Stimulated activated CD8-positive, alpha-beta memory T cell treated with anti-CD3 and anti-CD28 coated beads, Interleukin-4, amount 100 ng/mL, for 1 hour (primary cell): ENCODE measurements around the gene DLGAP3.

ENCODE experiments used
- DNase-seq, 2 donors: peaks; one replicate each; pipeline ENCODE4 v3.0.0-alpha.2; 2020; ENCODE audit warnings: low read depth in 2 of 2, low spot score in 1 of 2

DLGAP3 gene

DNA sequence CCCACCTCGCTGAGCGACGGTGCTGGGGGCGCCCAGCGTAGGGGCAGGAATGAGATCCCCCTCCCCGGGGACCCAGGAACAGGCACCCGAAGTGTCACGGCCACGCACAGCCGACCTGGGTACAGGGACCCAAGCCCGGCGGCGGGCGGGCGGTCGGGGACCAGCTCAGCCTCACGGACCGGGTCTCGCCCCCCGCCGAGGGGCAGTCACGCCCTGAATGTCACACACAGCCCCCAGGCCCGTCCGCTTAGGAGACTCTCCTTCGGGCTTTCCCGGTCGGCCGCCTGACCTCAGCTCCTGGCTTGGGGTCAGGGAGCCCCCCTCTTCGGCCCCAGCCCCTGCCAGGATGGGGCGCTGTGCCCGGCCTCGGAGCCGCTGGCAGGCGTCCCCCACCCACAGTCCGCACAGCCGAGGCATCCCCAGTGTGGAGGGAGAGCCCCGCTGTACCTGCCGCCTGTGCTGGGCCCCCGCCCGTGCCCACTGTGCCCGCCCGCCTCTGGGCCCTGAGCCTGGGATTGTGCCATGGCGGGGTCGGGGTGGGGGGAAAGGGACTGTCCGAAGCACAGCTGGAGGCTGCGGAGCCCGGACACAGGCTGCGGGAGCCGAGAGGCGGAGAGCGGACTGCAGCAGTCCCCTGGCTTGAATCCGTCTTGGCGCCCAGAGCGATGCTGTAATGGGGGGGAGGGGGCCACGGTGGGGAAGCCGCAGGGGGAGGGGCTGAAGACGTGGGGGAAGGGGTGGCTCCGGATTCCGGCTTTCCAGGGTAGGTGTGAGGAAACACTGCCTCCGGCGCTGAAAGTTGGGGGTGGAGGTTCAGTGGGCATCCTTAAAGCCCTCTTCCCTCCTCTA is 627 bp upstream of the DLGAP3 start:
- DNase-seq = no peak

DNA sequence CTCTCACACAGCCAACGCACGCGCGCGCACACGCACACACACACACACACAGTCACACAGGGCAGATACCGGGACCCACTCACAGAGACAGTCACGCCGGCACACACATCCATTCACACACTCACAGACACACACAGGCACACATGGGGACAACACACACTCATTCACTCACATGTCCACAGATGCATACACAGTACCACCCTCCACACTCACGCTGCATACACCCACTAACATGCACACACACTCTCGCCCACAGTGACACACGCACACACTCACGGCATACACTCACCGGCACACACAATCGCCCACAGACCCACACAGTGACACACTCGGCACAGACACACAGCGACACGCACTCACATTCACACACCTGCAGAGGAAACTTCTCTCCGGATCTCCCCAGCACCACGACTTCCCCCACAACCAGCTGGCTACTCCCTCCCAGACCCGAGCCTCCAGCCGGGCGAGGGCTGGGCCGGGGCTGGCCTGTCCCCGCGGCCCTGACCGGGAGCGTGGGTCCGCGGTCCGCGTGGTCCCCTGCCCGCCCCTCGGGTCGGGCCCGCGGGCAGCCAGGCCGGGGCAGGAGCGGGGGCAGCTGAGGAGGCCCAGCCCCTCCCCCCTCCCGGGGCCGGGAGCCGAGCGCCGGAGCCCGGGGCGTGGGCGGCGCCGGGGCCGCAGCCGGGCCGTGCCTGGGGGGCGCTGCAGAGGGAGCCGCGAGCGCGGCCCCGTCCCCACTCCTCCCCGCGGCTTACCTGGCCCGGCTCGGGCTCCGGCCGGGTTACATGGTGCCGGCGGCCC is 552 bp downstream of the DLGAP3 start:
- no peak for DNase-seq

- DNase-seq = no peak
Observed at GRCh38 chr1:34928066-34928696, 1.3 kb downstream of the DLGAP3 start.

GRCh38 chr1:34927316-34927715 is 2.1 kb downstream of the DLGAP3 start:
- no peak for DNase-seq

DNA sequence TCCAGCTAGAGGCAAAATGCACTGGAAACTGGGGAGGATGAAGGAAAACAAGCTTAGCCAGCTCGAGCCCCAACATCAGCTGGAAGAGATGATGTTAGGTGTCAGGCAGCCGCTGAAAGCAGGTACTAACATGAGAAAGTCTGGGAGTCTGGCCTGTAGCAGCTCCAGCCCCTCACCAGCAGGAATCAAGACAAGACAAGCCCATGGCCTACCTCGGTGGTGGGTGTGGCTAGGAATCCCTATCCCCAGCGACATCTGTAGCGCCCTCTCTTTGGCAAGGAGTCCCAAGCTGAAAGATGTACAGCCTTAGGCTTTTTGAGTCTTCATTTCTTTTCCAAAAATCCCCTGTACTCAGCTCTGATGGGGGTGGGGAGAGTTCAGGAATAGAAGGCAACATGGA is 2.6 kb downstream of the DLGAP3 start:
- no peak for DNase-seq

DNA sequence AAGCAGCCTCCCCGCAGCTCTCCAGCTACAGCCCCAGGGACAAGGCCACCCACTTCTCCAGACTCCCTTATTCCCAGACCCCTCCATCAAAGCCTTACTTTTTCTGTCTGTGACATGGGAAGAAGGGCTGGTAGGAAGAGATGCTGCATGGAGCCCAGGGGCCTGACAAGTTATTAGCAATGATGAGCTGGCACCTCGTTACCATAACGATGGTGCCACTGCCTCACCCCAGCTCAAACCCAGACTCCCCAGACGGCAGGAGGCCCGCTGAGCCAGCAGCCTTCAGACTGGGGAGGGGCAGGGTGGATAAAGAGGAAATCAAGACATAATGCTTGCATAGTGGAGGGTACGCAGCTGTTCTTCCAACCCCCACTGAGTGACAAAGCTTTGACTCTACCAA is 3.3 kb downstream of the DLGAP3 start:
- DNase-seq = no peak

GRCh38 chr1:34925730-34926129 is 3.7 kb downstream of the DLGAP3 start:
- no peak for DNase-seq

DNA sequence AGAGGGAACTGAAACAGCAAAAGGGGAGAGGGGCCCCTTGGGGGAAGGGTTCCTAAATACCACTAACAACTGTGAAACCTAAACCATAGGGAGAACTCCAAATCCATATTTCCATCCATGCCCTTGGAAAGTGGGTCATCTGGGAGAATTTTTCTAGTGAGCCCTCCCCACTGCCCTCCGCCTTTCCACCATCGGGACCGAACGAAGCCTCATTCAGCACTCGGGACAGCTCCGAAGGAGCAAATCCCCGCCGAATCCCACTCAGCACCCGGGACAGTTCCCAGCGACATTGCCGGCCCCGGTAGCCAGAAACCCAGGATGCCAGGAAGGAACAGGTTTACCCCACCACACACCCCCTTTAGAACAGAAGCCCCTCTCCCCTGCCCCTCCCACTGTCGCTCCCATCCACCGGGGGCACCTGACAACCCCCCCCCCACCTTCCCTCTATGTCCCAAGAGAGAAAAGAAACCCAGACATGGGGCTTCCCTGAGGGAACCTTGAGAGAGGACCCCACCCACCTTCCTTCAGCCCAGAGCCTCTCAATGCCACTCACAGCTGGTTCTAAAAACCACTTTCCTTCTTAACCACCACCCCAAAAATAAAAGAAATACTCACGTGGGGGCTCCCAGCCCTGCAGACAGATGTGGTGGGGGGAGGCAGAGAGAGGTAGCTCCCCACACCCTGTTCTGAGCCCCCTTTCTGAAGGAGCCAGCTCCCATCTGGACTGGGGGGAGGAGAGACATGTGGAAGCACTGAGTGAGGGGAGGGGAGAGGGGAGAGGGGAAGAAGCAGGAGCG is 4.5 kb downstream of the DLGAP3 start:
- DNase-seq = peak in 1 of 2 donors; percentile 12

DNA sequence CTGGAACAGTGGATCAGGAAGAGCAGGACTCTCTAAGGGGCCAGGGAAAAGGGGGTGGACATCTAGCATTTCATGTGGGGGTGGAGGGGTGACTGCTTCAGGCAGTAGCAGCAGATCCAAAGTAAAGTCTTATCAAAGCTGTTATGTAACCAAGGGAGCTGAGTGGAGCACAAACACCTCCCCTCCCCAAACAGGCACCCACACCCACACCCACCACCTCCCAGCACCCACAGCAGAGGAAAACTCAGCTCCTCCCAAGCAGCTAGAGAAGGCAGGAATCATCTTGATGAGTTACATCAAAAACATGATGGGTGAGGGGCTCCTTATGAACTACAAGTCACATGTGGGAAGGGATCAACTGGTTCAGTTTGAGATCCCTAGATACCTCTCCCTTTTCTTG is 6.0 kb downstream of the DLGAP3 start:
- no peak for DNase-seq

DNA sequence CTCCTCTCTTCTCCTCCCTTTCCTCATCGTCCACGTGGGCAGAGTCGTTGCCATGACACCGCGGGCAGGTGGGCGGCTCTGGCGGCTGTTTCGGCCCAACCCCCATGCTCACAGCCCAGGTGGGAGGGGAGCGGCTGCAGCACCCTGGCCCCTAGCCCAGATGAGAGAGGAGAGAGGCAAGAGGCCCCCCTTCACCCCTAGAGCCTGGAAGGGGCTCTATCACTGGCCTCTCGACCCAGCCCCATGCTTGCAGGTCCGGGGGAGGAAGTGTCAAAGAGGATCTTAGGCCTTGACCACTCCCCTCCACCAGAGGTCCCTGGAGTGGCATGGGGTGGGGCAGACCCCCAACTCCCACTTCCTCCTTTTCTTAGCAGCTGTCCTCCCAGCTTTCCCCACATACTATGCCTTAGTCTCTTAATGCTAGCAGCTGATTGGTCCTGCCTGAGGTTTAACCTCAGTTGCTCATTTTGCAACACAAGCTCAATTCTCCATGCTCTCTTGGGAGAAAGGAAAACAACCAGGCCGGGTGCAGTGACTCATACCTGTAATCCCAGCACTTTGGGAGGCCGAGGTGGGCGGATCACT is 10.4 kb downstream of the DLGAP3 start:
- DNase-seq = no peak

- no peak for DNase-seq
Observed at GRCh38 chr1:34918386-34918976, 11.0 kb downstream of the DLGAP3 start.

DNA sequence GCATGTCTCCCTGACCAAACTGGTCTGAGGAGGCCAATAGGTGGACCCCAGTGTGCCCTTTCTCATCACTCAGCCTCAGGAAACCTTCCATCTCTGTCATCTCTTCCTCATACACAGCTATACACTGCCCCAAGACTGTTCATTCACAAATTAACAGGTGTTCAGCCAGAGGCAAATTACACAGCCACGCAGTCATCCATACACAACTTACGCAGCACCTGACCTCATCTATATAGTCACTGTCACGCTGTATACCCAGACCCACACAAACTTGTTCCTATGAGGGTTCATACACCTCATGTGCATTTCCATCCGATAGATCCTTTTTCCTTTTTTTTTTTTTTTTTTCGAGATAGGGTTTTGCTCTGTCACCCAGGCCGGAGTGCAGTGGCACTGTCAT is 12.4 kb downstream of the DLGAP3 start:
- DNase-seq = no peak

DNA sequence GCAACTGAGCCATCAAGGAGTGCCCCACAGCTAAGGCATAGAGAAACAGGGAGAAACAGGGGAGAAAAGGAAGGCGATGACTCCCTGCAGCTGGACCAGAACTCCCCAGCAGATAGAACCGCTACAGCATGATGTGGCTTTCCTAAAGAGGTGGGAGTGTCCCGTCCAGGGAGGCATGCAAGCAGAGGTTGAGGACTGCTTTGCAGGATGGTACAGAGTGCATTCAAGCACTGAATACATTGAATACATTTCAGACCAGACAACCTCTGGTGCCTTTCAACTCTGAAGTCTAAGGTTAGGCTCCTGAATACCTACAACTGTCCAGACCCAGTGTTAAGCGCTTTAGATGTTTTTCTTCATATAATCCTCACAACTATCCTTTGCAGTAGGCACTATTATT is 13.3 kb downstream of the DLGAP3 start:
- no peak for DNase-seq

DNA sequence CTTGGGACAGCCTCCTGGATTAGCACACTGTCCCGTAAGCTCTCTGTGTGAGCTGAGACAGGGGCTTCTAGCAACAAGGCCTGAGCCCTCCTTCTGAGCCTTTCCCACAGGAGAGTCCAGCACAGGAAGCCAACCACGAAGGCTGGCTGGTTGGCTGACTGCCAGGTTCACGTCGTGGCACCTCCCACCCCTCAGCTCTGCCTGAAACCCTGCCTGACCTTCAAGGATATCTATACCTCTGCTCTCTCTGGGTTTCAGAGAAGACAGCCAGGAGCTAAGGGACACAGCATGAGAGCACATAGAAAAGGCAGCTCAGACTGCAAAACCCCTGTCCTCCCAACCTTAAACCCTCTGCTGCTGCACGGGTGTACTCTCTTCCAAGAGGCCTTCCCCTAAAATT is 13.9 kb downstream of the DLGAP3 start:
- no peak for DNase-seq

DNA sequence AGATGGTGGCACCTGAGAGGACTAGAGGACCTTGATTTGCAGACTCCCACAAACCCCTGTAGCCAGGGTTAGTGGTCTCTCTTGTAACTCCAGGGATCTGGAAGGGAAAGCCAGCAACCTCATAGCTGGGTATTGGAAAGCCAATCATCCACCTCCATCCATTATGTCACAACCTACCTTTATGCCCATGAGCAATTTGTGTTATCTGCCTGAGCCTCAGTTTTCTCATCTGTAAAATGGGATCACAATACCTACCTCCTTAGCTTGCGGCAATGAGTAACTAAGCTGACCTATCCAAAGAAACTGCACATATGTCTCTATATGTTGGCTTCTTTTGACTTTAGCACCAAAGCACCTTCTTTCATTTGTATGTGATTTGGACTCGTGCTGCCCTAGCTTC is 14.5 kb downstream of the DLGAP3 start:
- no peak for DNase-seq

GRCh38 chr1:34911465-34911864 is 18.0 kb downstream of the DLGAP3 start:
- no peak for DNase-seq

DNA sequence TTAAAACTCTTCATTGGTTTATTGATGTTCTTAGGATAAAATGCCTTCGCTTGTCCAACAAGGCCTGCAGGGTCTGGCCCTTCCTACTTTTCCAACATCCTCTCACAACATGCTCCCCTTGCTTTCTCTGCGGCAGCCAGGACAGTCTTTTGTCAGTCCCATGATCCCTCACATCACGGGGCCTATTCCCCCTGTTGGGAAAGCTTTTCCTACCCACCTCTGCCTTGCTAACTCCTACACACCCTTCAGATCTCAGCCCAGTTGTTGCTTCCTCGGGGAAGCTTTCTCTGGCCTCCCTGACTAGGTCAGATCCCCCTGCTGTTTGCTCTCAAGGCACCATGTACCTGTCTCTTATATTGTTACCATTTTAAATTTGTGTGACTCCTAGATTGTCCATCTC is 19.0 kb downstream of the DLGAP3 start:
- DNase-seq = no peak

DNA sequence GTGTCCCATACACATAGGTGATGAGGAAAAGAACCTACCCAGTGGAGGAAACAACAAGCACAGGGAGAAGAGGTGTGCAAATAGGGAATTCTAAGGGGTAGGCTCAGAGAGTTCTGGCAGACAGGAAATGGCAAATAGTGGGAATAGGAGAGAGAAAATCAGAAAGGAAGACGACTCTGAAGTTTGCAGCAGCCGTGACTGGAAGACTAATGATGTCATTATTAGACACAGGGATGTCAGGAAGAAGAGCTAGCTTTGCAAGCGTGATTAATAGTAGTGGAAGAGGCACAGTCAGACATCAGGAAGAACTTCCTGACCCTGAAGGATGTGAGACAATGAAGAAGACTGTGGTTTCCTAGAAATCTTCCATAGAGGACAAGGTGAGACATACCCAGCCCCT is 21.1 kb downstream of the DLGAP3 start:
- DNase-seq = no peak

DNA sequence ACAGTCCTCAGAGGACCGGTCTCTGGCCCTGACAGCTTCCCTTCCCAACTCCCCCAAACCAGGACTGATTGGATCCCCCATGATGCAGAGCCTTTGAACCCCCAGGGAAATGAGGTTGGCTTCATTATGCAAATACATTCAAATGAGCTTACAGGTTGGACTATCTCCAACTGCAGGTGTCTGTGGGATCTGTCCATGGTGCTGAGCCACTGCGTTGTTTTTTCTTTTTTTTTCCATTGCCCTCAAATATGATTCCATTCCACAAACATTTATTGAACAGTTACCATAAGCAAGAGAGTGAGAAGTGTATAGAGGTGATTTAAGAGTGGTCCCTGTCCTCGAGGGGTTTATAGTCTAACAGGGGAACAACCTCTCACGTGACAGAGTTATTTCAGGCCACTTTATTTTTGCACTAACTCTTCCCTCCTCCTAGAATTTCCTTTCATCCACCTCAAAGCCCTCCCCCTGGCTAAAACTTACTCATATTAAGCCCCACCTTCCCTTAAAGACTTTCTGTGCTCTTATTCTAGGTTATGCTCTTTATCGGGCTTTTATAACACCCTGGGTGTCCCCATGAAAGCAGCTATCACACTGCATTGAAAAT is 21.9 kb downstream of the DLGAP3 start:
- no peak for DNase-seq

DNA sequence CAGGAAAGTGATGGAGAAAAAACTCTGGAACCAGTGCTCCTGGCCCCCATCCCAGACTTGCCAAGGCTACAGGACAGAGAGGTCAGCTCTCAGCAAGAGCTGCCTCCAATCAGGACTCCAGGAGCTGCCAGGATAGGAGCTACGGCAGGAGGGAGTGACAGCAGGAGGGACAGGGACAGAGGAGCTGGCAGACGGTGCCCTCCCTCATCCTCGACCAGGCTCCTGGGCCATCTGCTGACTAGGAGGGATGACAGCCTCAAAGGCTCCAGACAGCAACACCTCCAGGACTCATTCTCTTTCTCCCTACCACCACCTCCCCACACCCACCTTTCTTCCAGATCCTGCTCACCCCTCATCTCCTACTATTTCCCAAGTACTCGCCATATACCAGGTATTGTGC is 22.7 kb downstream of the DLGAP3 start:
- DNase-seq = no peak
